Measurements from ENCODE around the gene ATP6V1B1. TPM values are rescaled to one million over a fixed set of nuclear protein-coding genes. Genes with fewer than 3 reads are reported as not detected.

The ATP6V1B1 gene
- total RNA-seq, 1 donor: 0.09 TPM

DNA sequence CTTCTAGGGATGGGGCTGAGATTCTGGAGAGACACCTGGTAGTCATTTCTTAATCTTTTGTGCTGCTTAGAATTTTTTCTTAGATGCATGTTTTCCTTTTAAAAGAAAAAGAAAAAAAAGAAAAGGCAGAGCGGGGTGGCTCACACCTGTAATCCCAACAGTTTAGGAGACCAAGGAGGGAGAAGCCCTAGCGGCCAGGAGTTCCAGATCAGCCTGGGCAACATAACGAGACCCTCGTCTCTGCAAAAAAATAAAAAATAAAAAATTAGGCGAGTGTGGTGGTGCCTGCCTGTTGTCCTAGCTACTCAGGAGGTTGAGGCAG is 46.0 kb upstream of the ATP6V1B1 start:
- no peak overlapping the region for H3K4me3 ChIP-seq (ENCODE audit: low read depth, low read length)
- TF ChIP-seq, protein P1, sequence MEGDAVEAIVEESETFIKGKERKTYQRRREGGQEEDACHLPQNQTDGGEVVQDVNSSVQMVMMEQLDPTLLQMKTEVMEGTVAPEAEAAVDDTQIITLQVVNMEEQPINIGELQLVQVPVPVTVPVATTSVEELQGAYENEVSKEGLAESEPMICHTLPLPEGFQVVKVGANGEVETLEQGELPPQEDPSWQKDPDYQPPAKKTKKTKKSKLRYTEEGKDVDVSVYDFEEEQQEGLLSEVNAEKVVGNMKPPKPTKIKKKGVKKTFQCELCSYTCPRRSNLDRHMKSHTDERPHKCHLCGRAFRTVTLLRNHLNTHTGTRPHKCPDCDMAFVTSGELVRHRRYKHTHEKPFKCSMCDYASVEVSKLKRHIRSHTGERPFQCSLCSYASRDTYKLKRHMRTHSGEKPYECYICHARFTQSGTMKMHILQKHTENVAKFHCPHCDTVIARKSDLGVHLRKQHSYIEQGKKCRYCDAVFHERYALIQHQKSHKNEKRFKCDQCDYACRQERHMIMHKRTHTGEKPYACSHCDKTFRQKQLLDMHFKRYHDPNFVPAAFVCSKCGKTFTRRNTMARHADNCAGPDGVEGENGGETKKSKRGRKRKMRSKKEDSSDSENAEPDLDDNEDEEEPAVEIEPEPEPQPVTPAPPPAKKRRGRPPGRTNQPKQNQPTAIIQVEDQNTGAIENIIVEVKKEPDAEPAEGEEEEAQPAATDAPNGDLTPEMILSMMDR (IDR thresholded peaks at IDR 0.05; ENCODE audit: insufficient read depth, low read length): no peak
- no peak for DNase-seq (ENCODE audit: low read depth)

DNA sequence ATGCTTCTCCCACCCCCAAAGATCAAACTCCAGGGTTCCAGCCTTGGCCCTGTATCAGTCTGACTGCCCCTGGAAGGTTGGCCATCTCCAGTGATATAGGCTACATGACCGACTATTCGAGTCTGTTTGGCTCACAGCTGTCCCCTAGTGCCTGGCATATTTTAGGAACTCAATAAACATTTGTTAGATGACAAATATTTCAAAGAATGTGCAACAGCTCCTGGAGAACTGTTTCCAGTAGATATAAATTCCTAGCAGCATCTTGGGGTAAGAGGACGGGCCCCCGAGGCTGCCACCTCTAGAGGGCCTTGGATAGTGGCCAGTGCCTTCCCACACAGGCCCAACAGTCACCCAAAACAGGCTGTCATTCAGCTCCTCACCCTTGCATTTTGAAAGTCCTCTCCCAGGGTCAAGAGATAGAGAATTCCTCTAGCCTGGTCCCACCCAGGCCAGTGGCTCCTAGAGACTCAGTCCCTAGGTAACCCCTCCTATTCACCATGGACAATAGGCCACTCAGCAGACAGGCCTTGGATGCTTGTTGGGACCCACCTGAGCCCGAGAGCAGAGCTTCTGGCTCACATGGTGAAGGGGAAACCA is 45.1 kb upstream of the ATP6V1B1 start:
- DNase-seq (ENCODE audit: low read depth): no peak
- H3K4me3 ChIP-seq (ENCODE audit: low read depth, low read length): no peak overlapping the region
- TF ChIP-seq, protein P1 (IDR thresholded peaks at IDR 0.05; ENCODE audit: insufficient read depth, low read length): no peak

DNA sequence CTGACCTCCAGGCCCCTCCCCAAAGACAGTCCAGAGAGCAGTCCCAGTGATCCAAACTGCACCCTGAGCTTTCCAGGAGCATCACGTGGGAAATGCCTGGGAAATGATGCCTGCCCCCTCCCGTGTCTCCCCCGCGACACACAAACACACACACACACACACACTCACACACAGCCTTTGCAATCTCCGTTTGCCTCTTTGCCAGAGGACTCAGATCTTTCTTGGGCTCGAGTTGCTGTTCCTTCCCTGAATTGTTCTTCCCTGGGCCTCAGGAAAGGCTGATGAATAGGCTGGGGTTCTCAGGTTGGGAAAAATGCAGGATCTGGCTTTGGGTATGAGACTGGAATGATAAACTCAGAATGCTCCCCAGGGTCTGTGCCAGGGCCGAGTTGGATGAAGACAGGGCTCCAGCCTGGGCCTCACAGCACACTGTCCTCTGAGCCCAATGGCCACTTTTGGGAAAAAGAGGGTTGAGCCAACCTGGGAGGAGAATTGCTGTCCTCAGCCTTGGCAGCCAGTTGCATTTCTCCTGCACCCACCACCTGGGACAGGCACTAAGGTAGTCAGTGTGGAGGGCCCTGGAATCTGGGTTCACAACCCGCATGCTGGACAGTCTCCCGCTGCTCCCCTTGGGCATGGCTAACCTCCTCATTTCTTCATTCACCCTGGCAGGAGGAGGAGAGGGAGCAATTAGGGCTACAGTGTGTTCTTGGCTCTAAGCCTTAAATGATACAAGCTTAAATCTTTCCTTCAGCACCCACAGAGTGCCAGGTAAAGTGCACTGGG is 43.9 kb upstream of the ATP6V1B1 start:
- no peak for DNase-seq (ENCODE audit: low read depth)
- H3K4me3 ChIP-seq (ENCODE audit: low read depth, low read length): no peak overlapping the region
- TF ChIP-seq, protein P1 (IDR thresholded peaks at IDR 0.05; ENCODE audit: insufficient read depth, low read length): no peak

DNA sequence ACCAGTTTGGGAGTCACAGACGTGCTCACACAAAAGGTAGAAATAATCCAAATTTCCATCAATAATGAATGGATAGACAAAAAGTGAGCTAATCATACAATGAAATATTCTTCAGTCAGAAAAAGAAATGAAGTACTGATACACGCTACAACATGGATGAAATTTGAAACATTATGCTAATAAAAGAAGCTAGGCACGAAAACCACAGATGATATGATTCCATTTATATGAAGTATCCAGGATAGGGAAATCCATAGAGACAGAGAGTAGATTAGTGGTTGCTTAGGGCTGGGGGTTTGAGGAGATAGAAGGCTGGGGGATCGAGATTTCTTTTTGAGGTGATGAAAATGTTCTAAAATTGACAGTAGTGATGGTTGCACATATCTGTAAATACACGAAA is 43.0 kb upstream of the ATP6V1B1 start:
- DNase-seq (ENCODE audit: low read depth): no peak
- H3K4me3 ChIP-seq (ENCODE audit: low read depth, low read length): no peak overlapping the region
- TF ChIP-seq, protein P1 (IDR thresholded peaks at IDR 0.05; ENCODE audit: insufficient read depth, low read length): no peak

DNA sequence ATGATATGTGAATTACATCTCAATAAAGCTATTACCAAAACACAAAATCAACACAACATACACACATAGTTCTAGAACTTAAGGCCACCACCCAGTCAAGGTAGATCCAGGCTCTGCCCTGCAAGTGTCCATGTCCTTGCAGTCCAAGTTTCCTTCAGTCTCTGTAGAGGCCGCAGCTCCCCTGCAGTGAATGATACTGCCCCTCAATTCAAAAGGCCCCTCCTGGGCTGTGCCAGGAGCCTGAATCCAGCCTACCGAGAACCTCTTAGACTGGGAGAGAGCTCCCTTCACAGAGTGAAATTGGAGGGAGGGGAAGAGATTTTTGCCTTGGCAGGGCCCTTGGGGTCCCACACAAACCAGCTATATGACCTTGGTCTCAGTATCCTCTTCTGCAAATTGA is 42.5 kb upstream of the ATP6V1B1 start:
- TF ChIP-seq, protein P1 (IDR thresholded peaks at IDR 0.05; ENCODE audit: insufficient read depth, low read length): no peak

DNA sequence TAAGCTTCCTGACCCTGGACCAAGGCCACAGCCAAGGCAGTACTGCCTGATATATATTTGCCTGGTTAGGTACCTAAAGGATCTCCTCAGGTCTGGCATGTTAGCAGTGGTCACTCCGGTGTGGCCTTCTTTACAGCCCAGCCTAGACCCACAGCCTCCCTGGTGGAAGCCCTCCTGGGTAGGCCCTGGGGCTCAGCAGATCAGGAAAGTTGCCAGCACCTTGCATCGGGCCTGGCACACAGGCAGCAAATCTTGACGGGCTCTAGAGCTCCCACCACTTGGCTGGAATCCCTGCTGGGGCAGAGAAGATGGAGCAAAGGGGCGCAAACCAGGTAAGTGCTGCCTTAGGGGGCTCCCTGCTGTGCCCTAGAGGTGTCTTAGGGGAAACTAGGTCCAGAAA is 40.9 kb upstream of the ATP6V1B1 start:
- no peak overlapping the region for H3K4me3 ChIP-seq (ENCODE audit: low read depth, low read length)
- TF ChIP-seq, protein P1 (IDR thresholded peaks at IDR 0.05; ENCODE audit: insufficient read depth, low read length): no peak
- DNase-seq (ENCODE audit: low read depth): no peak

More for the DNA sequence above, 42.5 kb upstream of the ATP6V1B1 start:
- DNase-seq (ENCODE audit: low read depth): no peak
- no peak overlapping the region for H3K4me3 ChIP-seq (ENCODE audit: low read depth, low read length)

Data from fibroblast of the aortic adventitia (primary cell).